CD14-positive monocyte (primary cell): ENCODE results near the gene UBE2U. TPM values are rescaled to one million over a fixed set of nuclear protein-coding genes. Genes with fewer than 3 reads are reported as not detected.

Source experiments
- DNase-seq, 3 donors: peaks; one replicate each; pipeline ENCODE4 v3.0.0-alpha.2; 2011 to 2022
- H2AFZ ChIP-seq: 2 replicates; pipeline ENCODE4 v1.6.0; 2012; ENCODE audit warnings: mild to moderate bottlenecking, low read depth, low read length, inconsistent platforms; ENCODE audit not compliant: insufficient read depth, poor library complexity, severe bottlenecking
- H3K27ac ChIP-seq, 2 donors: 1 replicate in 1 of 2; 2 replicates in 1 of 2; pipeline ENCODE4 v1.5.1; 2012 to 2013; ENCODE audit warnings: low read length in 2 of 2, control low read depth in 1 of 2, inconsistent platforms in 1 of 2, low read depth in 1 of 2, mild to moderate bottlenecking in 1 of 2
- H3K27me3 ChIP-seq, 2 donors: one replicate each; pipeline versions ENCODE4 v1.6.0 to v1.6.1; 2011 to 2013; ENCODE audit warnings: low read length in 2 of 2; ENCODE audit not compliant: control insufficient read depth in 2 of 2, insufficient read depth in 2 of 2
- H3K36me3 ChIP-seq, 2 donors: replicated peaks in 1 of 2; 1 replicate in 1 of 2; 2 replicates in 1 of 2; pipeline versions ENCODE4 v1.5.1 to v1.6.1; 2012 to 2013; ENCODE audit warnings: low read length in 2 of 2, control low read depth in 1 of 2, inconsistent platforms in 1 of 2, mild to moderate bottlenecking in 1 of 2; ENCODE audit not compliant: insufficient read depth in 2 of 2, control insufficient read depth in 1 of 2
- H3K4me1 ChIP-seq, 2 donors: 1 replicate in 1 of 2; 2 replicates in 1 of 2; pipeline versions ENCODE4 v1.5.1 to v1.6.1; 2012 to 2013; ENCODE audit warnings: low read length in 2 of 2, control low read depth in 1 of 2, inconsistent platforms in 1 of 2, mild to moderate bottlenecking in 1 of 2, moderate library complexity in 1 of 2; ENCODE audit not compliant: insufficient read depth in 2 of 2, control insufficient read depth in 1 of 2
- H3K4me2 ChIP-seq: replicated peaks from 2 replicates; pipeline ENCODE3; 2012; ENCODE audit warnings: low read length, moderate library complexity, mild to moderate bottlenecking; ENCODE audit not compliant: poor library complexity, severe bottlenecking; ENCODE audit errors: extremely low read depth
- H3K4me3 ChIP-seq, 3 experiments: fragments of 200-600 bp in 1 of 3; sonication (generic) in 1 of 3; replicated peaks in 1 of 3; 1 replicate in 2 of 3; 2 replicates in 1 of 3; pipeline ENCODE4 v1.5.1; 2011 to 2013; ENCODE audit warnings: low read length in 3 of 3, mild to moderate bottlenecking in 3 of 3, control low read depth in 2 of 3, low read depth in 2 of 3, inconsistent platforms in 1 of 3, moderate library complexity in 1 of 3
- H3K79me2 ChIP-seq: 2 replicates; pipeline ENCODE4 v1.6.0; 2012; ENCODE audit warnings: mild to moderate bottlenecking, control low read depth, inconsistent platforms, low read length, moderate library complexity; ENCODE audit not compliant: insufficient read depth
- H3K9ac ChIP-seq: 2 replicates; pipeline ENCODE4 v1.6.0; 2017; ENCODE audit warnings: low read length, mild to moderate bottlenecking; ENCODE audit not compliant: insufficient read depth, poor library complexity, severe bottlenecking
- H3K9me3 ChIP-seq, 2 donors: replicated peaks in 1 of 2; 1 replicate in 1 of 2; 2 replicates in 1 of 2; pipeline versions ENCODE4 v1.5.1 to v1.6.1; 2012 to 2013; ENCODE audit warnings: low read length in 2 of 2, control low read depth in 1 of 2; ENCODE audit not compliant: control insufficient read depth in 1 of 2, insufficient read depth in 1 of 2
- H4K20me1 ChIP-seq: 2 replicates; pipeline ENCODE4 v1.6.0; 2012; ENCODE audit warnings: mild to moderate bottlenecking, low read length, control low read depth, moderate library complexity; ENCODE audit not compliant: insufficient read depth
- H3K27ac Mint-ChIP-seq, 7 donors: one replicate each; pipeline ENCODE4 v1.8.0; 2020; ENCODE audit warnings: mild to moderate bottlenecking in 7 of 7, mixed read lengths in 7 of 7, moderate library complexity in 6 of 7, inconsistent platforms in 2 of 7
- H3K27me3 Mint-ChIP-seq, 3 donors: one replicate each; pipeline ENCODE4 v1.8.0; 2021 to 2022; ENCODE audit warnings: low read depth in 3 of 3, mild to moderate bottlenecking in 3 of 3, mixed read lengths in 3 of 3, moderate library complexity in 3 of 3, inconsistent platforms in 1 of 3
- H3K36me3 Mint-ChIP-seq, 2 donors: one replicate each; pipeline ENCODE4 v1.8.0; 2020; ENCODE audit warnings: mixed read lengths in 2 of 2, inconsistent platforms in 1 of 2, mild to moderate bottlenecking in 1 of 2
- H3K4me1 Mint-ChIP-seq: one replicate; pipeline ENCODE4 v1.8.0; 2020; ENCODE audit warnings: mild to moderate bottlenecking, mixed read lengths
- H3K4me3 Mint-ChIP-seq, 2 donors: one replicate each; pipeline ENCODE4 v1.8.0; 2020; ENCODE audit warnings: mild to moderate bottlenecking in 2 of 2, mixed read lengths in 2 of 2, moderate library complexity in 1 of 2
- H3K9me3 Mint-ChIP-seq, 7 donors: one replicate each; pipeline ENCODE4 v1.8.0; 2020 to 2022; ENCODE audit warnings: mixed read lengths in 7 of 7, mild to moderate bottlenecking in 6 of 7, moderate library complexity in 6 of 7, inconsistent platforms in 2 of 7
- CTCF ChIP-seq: fragments of 200-600 bp; IDR thresholded peaks from one replicate; pipeline ENCODE4 v1.8.0; 2022; ENCODE audit warnings: antibody characterized with exemption, mild to moderate bottlenecking
- WGBS: methylation state at CpG from one replicate; pipeline ENCODE4 v1.1.5; 2013; ENCODE audit warnings: missing lambda C conversion rate; ENCODE audit not compliant: insufficient coverage; 5-methylcytosine and 5-hydroxymethylcytosine counted together
- intact Hi-C, 2 donors: fragments of 100-400 bp; cut with micrococcal nuclease; formaldehyde crosslinking; loops; one replicate each; pipeline versions ENCODE4 v1.15.0 to v1.15.1; 2023
- polyA plus RNA-seq, 3 donors: library from polyadenylated mRNA; depleted of rRNA in 1 of 3; unstranded in 2 of 3; stranded (reverse) in 1 of 3; fragments of 300-500 nt in 2 of 3; fragments of >200 nt in 1 of 3; fragmentation: Illumina TruSeq in 2 of 3; gene quantifications; 1 replicate in 2 of 3; 2 replicates in 1 of 3; pipeline ENCODE4 v1.2.3, GENCODE V29; 2012 to 2021

The UBE2U gene
- polyA plus RNA-seq, 3 donors = not detected

GRCh38 chr1:64212031-64212430 lies 8.6 kb downstream of the UBE2U start:
- peaks cover 4% of the 10 kb centered on the region for H3K4me1 Mint-ChIP-seq
- H3K27ac Mint-ChIP-seq = no peak overlapping the region
- Histone ChIP-seq H2AFZ (no peak overlapping the region), H3K36me3 (no peaks in the 10 kb centered on the region), H3K9ac (no peak overlapping the region), H3K4me2 (no peak overlapping the region), H3K4me1 (no peaks in the 10 kb centered on the region), H3K27ac (no peak overlapping the region), H3K4me3 (no peak overlapping the region), H3K27me3 (no peaks in the 10 kb centered on the region), H3K79me2 (no peaks in the 10 kb centered on the region), H3K9me3 (no peaks in the 10 kb centered on the region), H4K20me1 (no peaks in the 10 kb centered on the region)
- intact Hi-C loops = no loop called here
- no peaks in the 10 kb centered on the region for H3K36me3 Mint-ChIP-seq
- no peak for DNase-seq
- peaks cover 0 to 2% (median 0%) of the 10 kb centered on the region in 3 donors for H3K27me3 Mint-ChIP-seq
- no peak for TF ChIP-seq CTCF
- no peaks in the 10 kb centered on the region for H3K9me3 Mint-ChIP-seq
- no peak overlapping the region for H3K4me3 Mint-ChIP-seq

DNA sequence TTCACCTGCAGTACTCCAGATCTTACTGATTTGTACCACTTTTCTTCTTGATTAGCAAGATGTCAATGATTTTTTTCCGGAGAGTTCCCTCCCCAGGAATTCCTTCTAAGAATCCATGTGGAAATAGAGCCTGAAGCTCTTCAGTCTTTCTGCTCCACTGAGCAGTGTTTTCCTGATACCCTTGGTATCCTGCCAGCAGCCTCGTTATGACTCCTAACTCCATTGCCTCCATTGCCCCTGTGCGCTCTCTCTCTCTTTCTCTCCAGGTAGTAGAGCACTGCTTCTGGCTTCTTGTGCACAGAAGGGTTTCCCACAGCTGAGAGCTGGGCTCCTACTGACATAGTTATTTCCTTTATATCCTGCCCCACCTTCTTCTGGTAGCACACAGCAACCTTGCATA lies 12.2 kb downstream of the UBE2U start:
- no peaks in the 10 kb centered on the region for H3K36me3 ChIP-seq
- intact Hi-C loops = no loop called here
- TF ChIP-seq CTCF = no peak

More for the DNA sequence above, 12.2 kb downstream of the UBE2U start:
- Mint-ChIP-seq H3K4me1 (peaks cover 4% of the 10 kb centered on the region), H3K4me3 (no peak overlapping the region), H3K27ac (no peak overlapping the region), H3K9me3 (peaks cover 0 to 2% (median 0%) of the 10 kb centered on the region in 7 donors), H3K27me3 (peaks cover 0 to 5% (median 0%) of the 10 kb centered on the region in 3 donors), H3K36me3 (no peaks in the 10 kb centered on the region)
- Histone ChIP-seq H2AFZ (no peak overlapping the region), H3K27ac (no peak overlapping the region), H3K79me2 (no peaks in the 10 kb centered on the region), H3K27me3 (no peaks in the 10 kb centered on the region), H3K9me3 (no peaks in the 10 kb centered on the region), H3K4me2 (no peak overlapping the region), H3K4me1 (no peaks in the 10 kb centered on the region), H4K20me1 (no peaks in the 10 kb centered on the region), H3K9ac (no peak overlapping the region), H3K4me3 (no peak overlapping the region)
- DNase-seq = no peak
- WGBS = 97% methylated on average over 3 of the region's 3 CpGs
